Measurements from ENCODE around the gene TRABD2B.

- no peak for TF ChIP-seq RAD21 (IDR thresholded peaks at IDR 0.05)
- no peak for TF ChIP-seq EGR1 (IDR thresholded peaks at IDR 0.05; ENCODE audit: low read depth in 2 of 2)
- TF ChIP-seq SP1 (IDR thresholded peaks at IDR 0.05): no peak
- TF ChIP-seq CTCF (IDR thresholded peaks at IDR 0.05; ENCODE audit: low read depth, low read length, missing input control): no peak
- TF ChIP-seq TAF1 (conservative IDR thresholded peaks at IDR 0.05): no peak
- TF ChIP-seq FOXA1 (IDR thresholded peaks at IDR 0.05): no peak
- no peak for TF ChIP-seq YY1 (IDR thresholded peaks at IDR 0.05)
- TF ChIP-seq JUND (IDR thresholded peaks at IDR 0.05): no peak
- TF ChIP-seq REST (IDR thresholded peaks at IDR 0.05): no peak
Measured at GRCh38 chr1:47940779-47941178, 56.4 kb downstream of the TRABD2B start.
